Esophagus muscularis mucosa (tissue), 4 donors: ENCODE data around the gene PTPRN2. TPM values are rescaled to one million over a fixed set of nuclear protein-coding genes. Genes with fewer than 3 reads are reported as not detected.

Experiments
- DNase-seq: peaks from one replicate; pipeline ENCODE4 v3.0.0-alpha.2; 2017; ENCODE audit errors: extremely low spot score
- H3K27ac ChIP-seq, 4 donors: fragments of 200-600 bp; sonication (generic); replicated peaks in 1 of 4; 1 replicate in 3 of 4; 2 replicates in 1 of 4; pipeline ENCODE4 v1.5.1; 2016 to 2019; ENCODE audit warnings: mild to moderate bottlenecking in 1 of 4
- H3K27me3 ChIP-seq, 4 donors: fragments of 200-600 bp; sonication (generic); one replicate each; pipeline versions ENCODE4 v1.5.1 to v1.6.0; 2016 to 2019
- H3K36me3 ChIP-seq, 4 donors: fragments of 200-600 bp; sonication (generic); one replicate each; pipeline ENCODE4 v1.5.1; 2016 to 2019
- H3K4me1 ChIP-seq, 4 donors: fragments of 200-600 bp; sonication (generic); one replicate each; pipeline ENCODE4 v1.5.1; 2016 to 2019
- H3K4me3 ChIP-seq, 4 donors: fragments of 200-600 bp; sonication (generic); 1 replicate in 2 of 4; 2 replicates in 2 of 4; pipeline ENCODE4 v1.5.1; 2016 to 2019; ENCODE audit warnings: mild to moderate bottlenecking in 4 of 4, moderate library complexity in 1 of 4
- H3K9me3 ChIP-seq, 4 donors: fragments of 200-600 bp; sonication (generic); 1 replicate in 3 of 4; 2 replicates in 1 of 4; pipeline ENCODE4 v1.5.1; 2016 to 2019
- CTCF ChIP-seq, 3 experiments: fragments of 200-600 bp in 2 of 3; fragments of 450-650 bp in 1 of 3; sonication (generic) in 2 of 3; IDR thresholded peaks; one replicate each; pipeline ENCODE4 v1.5.1; 2017 to 2019; ENCODE audit warnings: antibody characterized with exemption in 3 of 3, mild to moderate bottlenecking in 2 of 3, moderate library complexity in 1 of 3
- EP300 ChIP-seq: sonication (generic); formaldehyde crosslinking; IDR thresholded peaks from one replicate; pipeline ENCODE4 v1.6.1; 2017; ENCODE audit warnings: antibody characterized with exemption
- POLR2A ChIP-seq: fragments of 450-650 bp; IDR thresholded peaks from one replicate; pipeline ENCODE4 v1.6.1; 2017; ENCODE audit warnings: antibody characterized with exemption, moderate library complexity, mild to moderate bottlenecking, low read depth
- POLR2AphosphoS5 ChIP-seq, 2 donors: sonication (generic); formaldehyde crosslinking; IDR thresholded peaks; one replicate each; pipeline ENCODE4 v1.6.1; 2017; ENCODE audit warnings: antibody characterized with exemption in 2 of 2
- WGBS: methylation state at CpG from one replicate; pipeline ENCODE4 v1.1.5; 2018; 5-methylcytosine and 5-hydroxymethylcytosine counted together
- intact Hi-C: fragments of 100-400 bp; cut with DNase I; formaldehyde crosslinking; loops from one replicate; pipeline ENCODE4 v1.15.1; 2023
- total RNA-seq, 4 donors: library from RNA; depleted of rRNA; stranded (reverse); fragments of >200 nt; gene quantifications; one replicate each; pipeline versions ENCODE4 v1.1.0 to v1.2.1, GENCODE V29; 2016

PTPRN2 gene
- total RNA-seq, 4 donors from 2014 or later = 2.1 to 3.1 (median 3.1) TPM

- H3K9me3 ChIP-seq = no peaks in the 10 kb centered on the region
- no peaks in the 10 kb centered on the region for H3K36me3 ChIP-seq
- no peaks in the 10 kb centered on the region for H3K4me1 ChIP-seq
- H3K27me3 ChIP-seq = peaks cover 0 to 42% (median 0%) of the 10 kb centered on the region in 4 donors
- intact Hi-C loops = no loop called here
- H3K4me3 ChIP-seq = no peak overlapping the region
- DNase-seq = no peak
- TF ChIP-seq POLR2A (no peak), CTCF (IDR thresholded peaks at IDR 0.05) (peak in 1 of 3 experiments; percentile 8), POLR2AphosphoS5 (IDR thresholded peaks at IDR 0.05) (no peak)
- WGBS = 50% methylated on average over 18 of the region's 27 CpGs
- no peak overlapping the region for H3K27ac ChIP-seq
These were observed 261.9 kb downstream of the PTPRN2 start for GRCh38 chr7:158325530-158326381.

- DNase-seq = no peak
- TF ChIP-seq POLR2A (no peak), POLR2AphosphoS5 (IDR thresholded peaks at IDR 0.05) (no peak), EP300 (no peak), CTCF (IDR thresholded peaks at IDR 0.05) (no peak)
- peaks cover 0 to 46% (median 0%) of the 10 kb centered on the region in 4 donors for H3K27me3 ChIP-seq
- H3K36me3 ChIP-seq = no peaks in the 10 kb centered on the region
- 84% methylated on average over 9 of the region's 17 CpGs for WGBS
- no peak overlapping the region for H3K27ac ChIP-seq
- H3K4me3 ChIP-seq = no peak overlapping the region
- H3K9me3 ChIP-seq = no peaks in the 10 kb centered on the region
- H3K4me1 ChIP-seq = no peaks in the 10 kb centered on the region
- intact Hi-C loops = no loop called here
These were observed 262.9 kb downstream of the PTPRN2 start for GRCh38 chr7:158324397-158325360.

GRCh38 chr7:158323741-158324396 is 263.8 kb downstream of the PTPRN2 start:
- TF ChIP-seq CTCF (IDR thresholded peaks at IDR 0.05) (no peak), POLR2A (no peak), POLR2AphosphoS5 (IDR thresholded peaks at IDR 0.05) (no peak), EP300 (no peak)
- H3K27ac ChIP-seq = no peak overlapping the region
- intact Hi-C loops = no loop called here

GRCh38 chr7:158322616-158323530 is 264.8 kb downstream of the PTPRN2 start:
- Histone ChIP-seq H3K9me3 (no peaks in the 10 kb centered on the region), H3K36me3 (no peaks in the 10 kb centered on the region), H3K4me1 (peaks cover 0 to 3% (median 1%) of the 10 kb centered on the region in 4 donors), H3K27me3 (peaks cover 0 to 55% (median 0%) of the 10 kb centered on the region in 4 donors), H3K27ac (no peak overlapping the region), H3K4me3 (no peak overlapping the region)
- TF ChIP-seq POLR2AphosphoS5 (IDR thresholded peaks at IDR 0.05) (no peak), CTCF (IDR thresholded peaks at IDR 0.05) (no peak), POLR2A (no peak), EP300 (no peak)
- WGBS = 59% methylated on average over 9 of the region's 13 CpGs
- intact Hi-C loops = no loop called here
- DNase-seq = no peak

More at GRCh38 chr7:158323741-158324396, 263.8 kb downstream of the PTPRN2 start:
- Histone ChIP-seq H3K9me3 (no peaks in the 10 kb centered on the region), H3K27me3 (peaks cover 0 to 46% (median 0%) of the 10 kb centered on the region in 4 donors), H3K36me3 (no peaks in the 10 kb centered on the region), H3K4me1 (no peaks in the 10 kb centered on the region), H3K4me3 (no peak overlapping the region)
- 83% methylated on average over 21 of the region's 21 CpGs for WGBS
- DNase-seq = no peak
